Neuron (in vitro differentiated cells): ENCODE measurements around the gene TPSG1.
"Not testable (repeated sequence)": the region's sequence is repeated elsewhere in the genome, so short reads cannot be mapped to it uniquely, and the experiment has no call there.

Experiments
- H2AFZ ChIP-seq: one replicate; pipeline ENCODE4 v1.6.1; 2013; ENCODE audit warnings: low read depth, mild to moderate bottlenecking, inconsistent platforms, low read length, moderate library complexity
- H3K27me3 ChIP-seq: one replicate; pipeline ENCODE4 v1.6.1; 2013; ENCODE audit warnings: low read length; ENCODE audit not compliant: insufficient read depth
- H3K36me3 ChIP-seq: one replicate; pipeline ENCODE4 v1.6.1; 2013; ENCODE audit warnings: low read length; ENCODE audit not compliant: insufficient read depth
- H3K4me1 ChIP-seq: one replicate; pipeline ENCODE4 v1.6.1; 2013; ENCODE audit warnings: low read length; ENCODE audit not compliant: insufficient read depth
- H3K4me3 ChIP-seq: 2 replicates; pipeline ENCODE4 v1.5.1; 2013; ENCODE audit warnings: mild to moderate bottlenecking, low read length, moderate library complexity
- H3K9me3 ChIP-seq: one replicate; pipeline ENCODE4 v1.6.1; 2013; ENCODE audit warnings: low read length

Gene TPSG1

GRCh38 chr16:1198671-1199346, 26.3 kb downstream of the TPSG1 start:
- not testable (repeated sequence) for H3K36me3 ChIP-seq, H3K27me3 ChIP-seq, H2AFZ ChIP-seq, H3K9me3 ChIP-seq, H3K4me1 ChIP-seq, H3K4me3 ChIP-seq

GRCh38 chr16:1198194-1198593, 26.9 kb downstream of the TPSG1 start:
- Histone ChIP-seq H2AFZ (no peak overlapping the region), H3K9me3 (no peaks in the 10 kb centered on the region), H3K4me1 (no peaks in the 10 kb centered on the region), H3K27me3 (no peaks in the 10 kb centered on the region), H3K36me3 (no peaks in the 10 kb centered on the region), H3K4me3 (no peak overlapping the region)

- no peak overlapping the region for H2AFZ ChIP-seq
- H3K4me3 ChIP-seq: no peak overlapping the region
- no peaks in the 10 kb centered on the region for H3K27me3 ChIP-seq
- no peaks in the 10 kb centered on the region for H3K36me3 ChIP-seq
- H3K9me3 ChIP-seq: no peaks in the 10 kb centered on the region
- no peaks in the 10 kb centered on the region for H3K4me1 ChIP-seq
Observed at GRCh38 chr16:1197237-1197866, 27.7 kb downstream of the TPSG1 start.

- H3K36me3 ChIP-seq: no peaks in the 10 kb centered on the region
- H3K4me3 ChIP-seq: no peak overlapping the region
- H3K9me3 ChIP-seq: no peaks in the 10 kb centered on the region
- no peaks in the 10 kb centered on the region for H3K4me1 ChIP-seq
- H3K27me3 ChIP-seq: no peaks in the 10 kb centered on the region
- H2AFZ ChIP-seq: no peak overlapping the region
Observed at GRCh38 chr16:1196494-1196893, 28.6 kb downstream of the TPSG1 start.

GRCh38 chr16:1195393-1195666, 29.7 kb downstream of the TPSG1 start:
- Histone ChIP-seq H2AFZ (no peak overlapping the region), H3K4me1 (no peaks in the 10 kb centered on the region), H3K9me3 (no peaks in the 10 kb centered on the region), H3K27me3 (no peaks in the 10 kb centered on the region), H3K36me3 (no peaks in the 10 kb centered on the region), H3K4me3 (no peak overlapping the region)

- no peak overlapping the region for H3K4me3 ChIP-seq
- H3K9me3 ChIP-seq: no peaks in the 10 kb centered on the region
- no peaks in the 10 kb centered on the region for H3K36me3 ChIP-seq
- H3K4me1 ChIP-seq: no peaks in the 10 kb centered on the region
- H2AFZ ChIP-seq: no peak overlapping the region
- H3K27me3 ChIP-seq: no peaks in the 10 kb centered on the region
Observed at GRCh38 chr16:1194665-1195392, 30.2 kb downstream of the TPSG1 start.

- Histone ChIP-seq H3K4me1 (no peaks in the 10 kb centered on the region), H3K4me3 (no peak overlapping the region), H3K9me3 (no peaks in the 10 kb centered on the region), H3K36me3 (no peaks in the 10 kb centered on the region), H2AFZ (no peak overlapping the region), H3K27me3 (no peaks in the 10 kb centered on the region)
Observed at GRCh38 chr16:1193825-1194581, 31.1 kb downstream of the TPSG1 start.

GRCh38 chr16:1193143-1193824, 31.8 kb downstream of the TPSG1 start:
- H3K4me3 ChIP-seq: no peak overlapping the region
- H3K36me3 ChIP-seq: no peaks in the 10 kb centered on the region
- H2AFZ ChIP-seq: no peak overlapping the region
- H3K4me1 ChIP-seq: no peaks in the 10 kb centered on the region
- H3K27me3 ChIP-seq: no peaks in the 10 kb centered on the region
- no peaks in the 10 kb centered on the region for H3K9me3 ChIP-seq

- no peaks in the 10 kb centered on the region for H3K4me1 ChIP-seq
- no peaks in the 10 kb centered on the region for H3K36me3 ChIP-seq
- H3K4me3 ChIP-seq: no peak overlapping the region
- no peaks in the 10 kb centered on the region for H3K9me3 ChIP-seq
- H2AFZ ChIP-seq: no peak overlapping the region
- no peaks in the 10 kb centered on the region for H3K27me3 ChIP-seq
Observed at GRCh38 chr16:1192384-1193073, 32.5 kb downstream of the TPSG1 start.

- not testable (repeated sequence) for H3K9me3 ChIP-seq, H3K4me3 ChIP-seq, H2AFZ ChIP-seq, H3K27me3 ChIP-seq, H3K36me3 ChIP-seq, H3K4me1 ChIP-seq
Observed at GRCh38 chr16:1190789-1191188, 34.3 kb downstream of the TPSG1 start.

GRCh38 chr16:1189455-1189854, 35.6 kb downstream of the TPSG1 start:
- Histone ChIP-seq H3K4me3 (no peak overlapping the region), H2AFZ (no peak overlapping the region), H3K36me3 (no peaks in the 10 kb centered on the region), H3K9me3 (peaks cover 8% of the 10 kb centered on the region), H3K27me3 (no peaks in the 10 kb centered on the region), H3K4me1 (no peaks in the 10 kb centered on the region)

GRCh38 chr16:1188432-1189189, 36.5 kb downstream of the TPSG1 start:
- peaks cover 8% of the 10 kb centered on the region for H3K9me3 ChIP-seq
- H2AFZ ChIP-seq: no peak overlapping the region
- H3K36me3 ChIP-seq: no peaks in the 10 kb centered on the region
- H3K4me3 ChIP-seq: no peak overlapping the region
- peaks cover 4% of the 10 kb centered on the region for H3K4me1 ChIP-seq
- no peaks in the 10 kb centered on the region for H3K27me3 ChIP-seq
